A673 (cell line): Measurements from ENCODE around the gene SUV39H2.

Experiments used
- CTCF ChIP-seq: fragments of 300-800, 200-600 bp; sonication (generic); conservative IDR thresholded peaks from 2 replicates; pipeline ENCODE4 v1.5.1; 2017; ENCODE audit warnings: low read depth, mild to moderate bottlenecking, antibody characterized with exemption, low read length, moderate library complexity, mixed read lengths
- EZH2 ChIP-seq: fragments of 200-600 bp; sonication (generic); IDR thresholded peaks from 2 replicates; pipeline ENCODE4 v1.6.1; 2017; ENCODE audit warnings: borderline replicate concordance, low read depth, mild to moderate bottlenecking, mixed read lengths, antibody characterized with exemption, low read length; ENCODE audit not compliant: poor library complexity, severe bottlenecking

DNA sequence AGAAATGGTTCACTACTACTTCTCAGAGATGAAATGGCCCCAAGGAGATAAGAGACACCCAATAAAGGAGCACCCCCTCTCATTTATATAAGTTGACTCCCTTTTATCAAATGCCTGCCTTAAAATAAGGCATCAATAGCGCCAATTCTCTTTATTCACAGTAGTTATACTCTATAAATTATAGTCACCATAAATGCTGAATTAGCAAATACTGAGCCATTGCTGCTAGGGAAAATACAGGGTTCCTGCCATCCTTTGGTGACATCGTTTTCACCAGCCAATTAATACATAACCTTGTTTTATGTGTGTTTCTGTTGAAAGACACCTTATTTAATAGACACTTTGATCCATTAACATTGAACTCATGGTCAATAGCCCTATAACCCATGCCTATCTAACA lies 46.6 kb downstream of the SUV39H2 start:
- TF ChIP-seq CTCF (no peak), EZH2 (no peak)
